GM13977 (cell line): ENCODE data around the gene ADAMTS13.
A peak's percentile ranks its signal among the peaks of the same experiment; 100 is the strongest.

ENCODE experiments used
- DNase-seq: peaks from one replicate; pipeline ENCODE4 v3.0.0; 2012; ENCODE audit warnings: low spot score
- in situ Hi-C: fragments of 300-500 bp; cut with MboI; formaldehyde crosslinking; loops from one replicate; pipeline ENCODE4 v1.12.0; 2022; ENCODE audit warnings: low sequenced_read_pairs, low pct_unique_long_range_greater_than_20kb, mixed read lengths, inconsistent platforms; ENCODE audit not compliant: unreplicated experiment
- TF ChIP-seq, protein P1 (sequence below): IDR thresholded peaks from 2 replicates; pipeline ENCODE4 v1.5.1; 2012; ENCODE audit warnings: mild to moderate bottlenecking, control low read depth; ENCODE audit not compliant: insufficient read depth; ENCODE audit errors: extremely low read depth, missing control alignments

Gene ADAMTS13

DNA sequence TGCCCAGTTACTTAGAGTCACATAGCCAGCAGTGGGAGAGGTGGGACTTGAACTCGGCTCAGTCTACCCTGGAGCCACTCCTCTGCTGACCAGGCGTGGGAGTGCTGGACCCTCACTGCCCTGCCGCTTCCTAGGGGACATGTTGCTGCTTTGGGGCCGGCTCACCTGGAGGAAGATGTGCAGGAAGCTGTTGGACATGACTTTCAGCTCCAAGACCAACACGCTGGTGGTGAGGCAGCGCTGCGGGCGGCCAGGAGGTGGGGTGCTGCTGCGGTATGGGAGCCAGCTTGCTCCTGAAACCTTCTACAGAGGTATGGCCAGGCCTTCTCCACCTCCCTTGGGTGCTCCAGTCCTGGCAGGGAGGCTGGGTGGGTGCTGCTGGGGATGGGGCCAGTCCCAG, 34.2 kb downstream of the ADAMTS13 start:
- TF ChIP-seq, protein P1, sequence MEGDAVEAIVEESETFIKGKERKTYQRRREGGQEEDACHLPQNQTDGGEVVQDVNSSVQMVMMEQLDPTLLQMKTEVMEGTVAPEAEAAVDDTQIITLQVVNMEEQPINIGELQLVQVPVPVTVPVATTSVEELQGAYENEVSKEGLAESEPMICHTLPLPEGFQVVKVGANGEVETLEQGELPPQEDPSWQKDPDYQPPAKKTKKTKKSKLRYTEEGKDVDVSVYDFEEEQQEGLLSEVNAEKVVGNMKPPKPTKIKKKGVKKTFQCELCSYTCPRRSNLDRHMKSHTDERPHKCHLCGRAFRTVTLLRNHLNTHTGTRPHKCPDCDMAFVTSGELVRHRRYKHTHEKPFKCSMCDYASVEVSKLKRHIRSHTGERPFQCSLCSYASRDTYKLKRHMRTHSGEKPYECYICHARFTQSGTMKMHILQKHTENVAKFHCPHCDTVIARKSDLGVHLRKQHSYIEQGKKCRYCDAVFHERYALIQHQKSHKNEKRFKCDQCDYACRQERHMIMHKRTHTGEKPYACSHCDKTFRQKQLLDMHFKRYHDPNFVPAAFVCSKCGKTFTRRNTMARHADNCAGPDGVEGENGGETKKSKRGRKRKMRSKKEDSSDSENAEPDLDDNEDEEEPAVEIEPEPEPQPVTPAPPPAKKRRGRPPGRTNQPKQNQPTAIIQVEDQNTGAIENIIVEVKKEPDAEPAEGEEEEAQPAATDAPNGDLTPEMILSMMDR = no peak
- in situ Hi-C loops = no loop called here
- DNase-seq = no peak

DNA sequence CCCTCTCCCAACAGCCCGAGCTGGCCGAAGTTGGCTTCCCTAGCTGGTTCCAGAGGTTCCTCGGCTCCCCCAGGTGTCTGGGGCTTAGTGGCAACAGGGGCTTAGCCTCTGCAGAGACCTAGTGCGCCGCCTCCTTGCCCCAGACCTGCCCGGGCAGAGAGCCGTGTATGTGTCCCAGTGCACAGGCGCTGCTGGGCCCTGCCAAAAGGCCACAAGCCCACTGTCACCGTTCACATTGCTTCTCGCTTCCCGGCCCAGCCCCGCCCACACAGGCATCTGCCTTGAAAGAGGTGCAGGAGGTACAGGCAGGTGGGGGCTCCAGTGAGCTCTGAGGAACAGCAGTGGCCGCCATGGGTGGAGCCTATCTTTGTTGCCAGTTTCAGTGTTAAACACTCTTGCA, 35.1 kb downstream of the ADAMTS13 start:
- in situ Hi-C loops = no loop called here
- TF ChIP-seq, protein P1 = no peak
- no peak for DNase-seq

DNA sequence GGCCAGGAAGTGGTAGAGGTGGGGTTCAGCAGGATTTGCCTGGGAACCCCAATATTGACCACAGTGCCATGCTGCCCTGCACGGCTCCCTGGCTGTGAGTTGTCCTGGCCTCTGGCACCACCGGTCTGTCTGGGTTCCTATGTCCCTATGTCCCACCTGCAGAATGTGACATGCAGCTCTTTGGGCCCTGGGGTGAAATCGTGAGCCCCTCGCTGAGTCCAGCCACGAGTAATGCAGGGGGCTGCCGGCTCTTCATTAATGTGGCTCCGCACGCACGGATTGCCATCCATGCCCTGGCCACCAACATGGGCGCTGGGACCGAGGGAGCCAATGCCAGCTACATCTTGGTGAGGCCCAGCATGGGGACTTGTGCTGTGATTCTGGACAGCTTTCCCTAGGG, 35.6 kb downstream of the ADAMTS13 start:
- TF ChIP-seq, protein P1 = no peak
- no peak for DNase-seq
- in situ Hi-C loops = no loop called here

DNA sequence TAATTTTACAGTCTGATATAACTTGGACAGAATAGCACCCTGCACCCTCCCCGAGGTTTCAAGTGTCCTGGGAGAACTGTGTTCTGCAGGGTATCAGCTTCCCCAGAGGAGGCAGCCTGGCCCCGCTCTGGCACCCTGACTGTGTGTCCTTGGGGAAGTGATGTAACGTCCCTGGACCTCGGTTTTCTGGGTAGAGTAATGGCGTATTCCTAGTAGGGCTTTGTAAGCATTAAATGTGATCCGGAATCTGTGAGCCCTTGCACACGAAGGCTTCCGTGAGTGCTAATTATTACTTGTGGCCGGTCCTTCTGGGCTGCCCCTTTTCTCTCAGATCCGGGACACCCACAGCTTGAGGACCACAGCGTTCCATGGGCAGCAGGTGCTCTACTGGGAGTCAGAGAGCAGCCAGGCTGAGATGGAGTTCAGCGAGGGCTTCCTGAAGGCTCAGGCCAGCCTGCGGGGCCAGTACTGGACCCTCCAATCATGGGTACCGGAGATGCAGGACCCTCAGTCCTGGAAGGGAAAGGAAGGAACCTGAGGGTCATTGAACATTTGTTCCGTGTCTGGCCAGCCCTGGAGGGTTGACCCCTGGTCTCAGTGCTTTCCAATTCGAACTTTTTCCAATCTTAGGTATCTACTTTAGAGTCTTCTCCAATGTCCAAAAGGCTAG, 36.6 kb downstream of the ADAMTS13 start:
- no peak for DNase-seq
- in situ Hi-C loops = no loop called here
- TF ChIP-seq, protein P1 = no peak

DNA sequence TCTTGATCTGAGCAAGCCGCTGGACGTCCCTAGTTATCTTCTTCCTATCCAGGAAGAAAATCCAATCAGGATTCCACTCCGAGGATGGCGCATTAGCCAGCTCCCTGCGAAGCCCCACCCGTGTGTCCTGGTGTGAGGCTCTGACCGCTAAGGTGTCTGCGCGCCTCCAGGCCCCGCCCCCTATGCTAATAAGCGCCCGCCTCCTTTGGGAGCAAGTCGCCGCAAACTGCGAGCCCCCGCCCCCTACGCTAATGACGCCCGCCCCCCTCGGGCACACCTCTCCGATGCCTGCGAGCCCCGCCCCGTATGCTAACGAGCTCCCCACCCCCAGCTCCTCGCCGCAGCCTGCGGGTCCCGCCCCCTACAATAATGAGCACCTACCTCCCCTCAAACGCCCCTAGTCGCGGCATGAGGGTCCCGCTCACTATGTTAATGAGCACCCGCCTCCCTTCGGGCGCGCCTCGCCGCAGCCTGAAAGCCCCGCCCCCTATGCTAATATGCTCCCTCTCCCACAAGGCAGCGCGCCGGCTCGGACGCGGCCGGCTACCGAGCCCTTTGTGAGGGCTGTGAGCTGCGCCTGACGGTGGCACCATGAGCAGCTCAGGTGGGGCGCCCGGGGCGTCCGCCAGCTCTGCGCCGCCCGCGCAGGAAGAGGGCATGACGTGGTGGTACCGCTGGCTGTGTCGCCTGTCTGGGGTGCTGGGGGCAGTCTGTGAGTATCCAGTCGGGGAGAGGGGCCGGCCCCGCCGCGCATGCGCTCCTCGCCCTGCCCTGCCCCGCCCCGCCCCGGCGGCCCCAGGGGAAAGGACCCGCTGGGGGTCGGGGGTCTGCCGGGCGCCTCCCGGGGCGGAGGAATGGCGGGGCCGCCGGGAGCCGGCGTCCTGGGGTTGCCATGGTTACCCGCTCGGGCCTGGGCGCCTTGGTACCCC, 37.6 kb downstream of the ADAMTS13 start, which contains the start of gene CACFD1:
CACFD1 (plus strand) TSS at position 503 of the 929 bp plus-strand sequence; CDS start at position 592, 89 bp downstream.
- TF ChIP-seq, protein P1 = no peak
- peak; percentile 99 for DNase-seq
- in situ Hi-C loops = no loop called here

DNA sequence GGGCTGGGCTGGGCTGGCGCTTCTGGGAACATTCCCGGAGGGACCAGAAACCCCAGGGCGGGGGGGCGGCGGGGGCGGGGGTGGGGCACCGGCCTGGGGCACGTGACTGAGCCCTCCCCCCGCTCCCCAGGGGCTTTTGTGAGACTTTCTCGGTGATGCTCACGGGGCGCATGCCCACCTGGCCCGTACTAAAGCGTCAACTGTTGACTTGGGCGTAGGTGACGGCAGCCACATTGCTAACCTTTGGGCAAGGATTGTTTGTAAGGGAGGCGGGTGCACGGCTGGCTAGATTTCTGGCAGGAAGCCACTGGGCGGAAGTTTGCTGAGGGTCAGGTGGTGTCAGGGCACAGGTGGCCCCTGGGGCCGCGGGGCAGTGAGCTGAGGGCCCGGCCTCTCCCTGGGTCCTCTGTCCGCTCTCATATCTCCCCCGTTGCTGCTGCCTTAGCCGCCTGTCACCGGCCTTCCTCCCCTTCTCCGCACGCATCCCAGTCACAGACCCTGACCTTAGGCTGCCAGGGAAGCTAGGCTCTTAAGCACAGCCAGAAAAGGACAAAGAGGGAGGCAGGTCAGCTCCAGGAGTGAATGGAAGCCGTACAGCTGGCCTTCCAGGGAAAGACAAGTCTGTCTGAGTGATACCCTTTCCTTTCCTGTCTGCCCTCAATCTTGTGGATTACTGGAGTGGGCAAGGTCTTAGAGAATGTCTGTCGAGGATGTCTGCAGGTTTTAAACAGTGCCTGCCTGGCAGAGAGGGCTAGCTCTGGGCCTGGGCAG, 38.4 kb downstream of the ADAMTS13 start:
- TF ChIP-seq, protein P1 = no peak
- peak; percentile 86 for DNase-seq
- in situ Hi-C loops = no loop called here
